ENCODE results near the gene ATP6V0B.
A peak's percentile ranks its signal among the peaks of the same experiment; 100 is the strongest.

Gene ATP6V0B

DNA sequence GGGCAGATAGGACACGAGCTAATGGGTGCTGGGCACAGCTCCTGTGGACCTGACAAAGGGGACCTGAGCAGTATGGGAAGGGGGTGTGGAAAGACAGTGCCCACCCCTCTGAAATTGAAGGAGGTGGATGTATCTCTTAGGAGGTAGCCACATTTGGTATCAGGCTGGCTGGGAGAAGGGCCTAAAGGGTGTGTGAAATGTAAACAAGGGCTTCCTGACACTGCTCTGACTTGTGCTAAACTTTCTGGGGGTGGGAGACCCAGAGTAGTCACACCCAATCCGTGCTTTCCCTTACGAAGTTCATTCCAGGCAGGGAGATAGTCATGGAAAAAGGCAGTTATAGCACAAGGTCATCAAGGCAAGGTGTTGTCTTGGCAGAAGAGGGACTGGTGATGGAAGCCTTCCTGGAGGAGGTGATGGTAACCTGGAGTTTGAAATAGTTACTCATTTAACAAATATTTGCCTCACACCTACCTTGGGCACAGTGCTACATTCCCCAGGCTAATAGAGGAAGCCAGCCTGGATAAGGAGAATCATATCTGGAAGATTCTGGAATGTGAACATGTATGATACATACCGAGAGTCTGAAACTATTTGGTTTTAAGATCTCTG is 11.3 kb downstream of the ATP6V0B start:
- DNase-seq, result no peak

DNA sequence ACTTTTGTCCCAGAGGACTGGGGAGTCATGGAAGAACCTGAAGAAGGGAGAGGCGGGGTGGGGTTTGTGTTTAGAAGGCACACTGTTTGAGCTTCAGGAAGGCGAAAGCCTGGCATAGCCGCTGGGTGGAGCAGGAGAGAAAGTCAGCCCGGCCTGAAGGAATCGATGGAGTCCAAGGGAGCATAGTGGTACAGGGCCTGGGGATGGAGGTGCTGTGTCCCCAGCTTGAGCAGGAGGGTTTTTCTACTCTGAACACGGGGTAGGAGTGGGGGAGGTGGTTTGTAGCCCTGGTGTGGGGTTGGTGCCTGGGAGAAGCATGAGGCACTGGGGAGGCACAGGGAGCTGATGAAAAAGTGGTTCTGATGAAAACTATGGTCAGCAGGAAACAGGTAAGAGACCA is 12.0 kb downstream of the ATP6V0B start:
- DNase-seq, result no peak

- no peak for DNase-seq
Measured at GRCh38 chr1:43987159-43987902, 12.6 kb downstream of the ATP6V0B start.

GRCh38 chr1:43990271-43991199 is 15.8 kb downstream of the ATP6V0B start:
- no peak for DNase-seq

- no peak for DNase-seq
Measured at GRCh38 chr1:43991200-43991475, 16.4 kb downstream of the ATP6V0B start.

DNA sequence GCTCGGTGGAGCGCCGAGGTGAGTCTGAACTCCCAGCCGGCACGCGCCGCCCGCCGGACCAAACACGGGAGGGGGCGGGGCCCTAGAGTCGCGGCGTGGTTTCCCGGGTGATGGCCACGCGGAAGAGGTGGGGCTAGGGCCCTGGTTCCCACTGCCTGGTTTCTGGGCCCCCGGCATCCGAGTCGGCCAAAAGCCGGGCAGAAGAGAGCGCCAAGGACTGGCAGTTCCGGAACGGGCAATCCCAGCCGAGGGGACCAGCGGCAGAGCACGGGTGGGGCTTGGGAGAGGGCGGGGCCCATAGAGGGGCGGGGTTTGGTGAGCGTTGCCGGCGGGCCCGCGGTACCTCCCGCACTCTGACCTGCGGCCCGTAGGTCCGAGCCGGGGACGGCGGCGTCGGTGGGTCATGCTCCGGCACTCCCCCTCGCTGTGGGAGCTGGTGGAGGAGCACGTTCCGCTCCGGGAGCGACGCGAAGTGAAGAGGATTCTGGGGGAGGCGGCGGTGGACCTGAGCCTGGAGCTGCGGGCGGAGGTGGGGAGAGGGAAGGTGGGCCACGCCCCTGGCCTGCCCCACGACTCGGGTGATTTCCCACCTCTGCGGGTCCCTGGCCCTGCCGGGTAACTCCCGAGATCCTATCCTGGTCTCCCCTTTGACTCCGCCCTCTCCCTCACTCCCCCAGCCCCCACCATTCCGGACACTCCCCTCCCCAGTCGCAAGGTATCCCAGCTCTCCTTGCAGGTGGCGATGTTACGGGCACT is 16.9 kb downstream of the ATP6V0B start, which contains the start of gene CCDC24:
Gene CCDC24, plus strand, starts transcription at position 124 of the 756 bp plus-strand sequence. Its CDS starts 280 bp downstream, at position 404.
- DNase-seq, result peak; percentile 85

DNA sequence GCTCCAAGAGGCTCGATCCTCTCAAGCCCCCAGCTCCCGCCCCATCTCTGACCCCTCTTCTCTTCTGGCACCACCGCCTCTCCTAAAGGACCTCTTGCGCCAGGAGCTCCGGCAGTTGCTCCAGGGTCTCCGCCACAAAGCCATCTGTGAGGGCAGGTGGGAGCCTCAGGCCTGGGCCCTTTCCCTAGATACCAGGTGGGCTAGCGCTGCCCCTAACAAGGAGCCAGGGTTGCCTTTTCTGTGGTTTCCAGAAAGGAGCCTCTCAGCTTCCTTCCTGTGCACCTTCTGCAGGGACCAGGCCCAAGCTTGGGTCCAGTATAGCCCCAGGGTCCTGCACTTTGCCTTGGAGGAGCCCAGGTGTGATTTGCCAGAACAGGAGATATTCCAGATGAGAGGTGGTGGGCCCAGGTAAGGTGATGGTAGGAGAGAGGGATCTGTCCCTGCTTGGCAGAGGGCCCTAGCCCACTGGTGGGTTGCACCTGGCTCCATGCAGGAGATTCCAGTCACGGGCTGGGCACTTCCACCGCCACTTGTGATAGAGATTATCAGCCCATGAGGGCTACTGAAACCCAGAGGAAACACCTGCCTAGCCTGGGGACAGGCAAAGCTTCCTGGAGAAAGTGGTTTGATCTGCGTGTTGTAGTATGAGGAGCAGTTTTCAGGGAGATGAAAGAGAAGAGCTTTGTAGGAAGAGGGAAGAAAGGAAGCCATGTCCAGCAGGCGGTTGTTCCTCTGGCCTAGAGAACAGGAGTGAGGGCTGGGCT is 17.7 kb downstream of the ATP6V0B start:
- no peak for DNase-seq

GRCh38 chr1:43993206-43993914 is 18.6 kb downstream of the ATP6V0B start:
- no peak for DNase-seq

- DNase-seq, result no peak
Measured at GRCh38 chr1:43994071-43994470, 19.3 kb downstream of the ATP6V0B start.

DNA sequence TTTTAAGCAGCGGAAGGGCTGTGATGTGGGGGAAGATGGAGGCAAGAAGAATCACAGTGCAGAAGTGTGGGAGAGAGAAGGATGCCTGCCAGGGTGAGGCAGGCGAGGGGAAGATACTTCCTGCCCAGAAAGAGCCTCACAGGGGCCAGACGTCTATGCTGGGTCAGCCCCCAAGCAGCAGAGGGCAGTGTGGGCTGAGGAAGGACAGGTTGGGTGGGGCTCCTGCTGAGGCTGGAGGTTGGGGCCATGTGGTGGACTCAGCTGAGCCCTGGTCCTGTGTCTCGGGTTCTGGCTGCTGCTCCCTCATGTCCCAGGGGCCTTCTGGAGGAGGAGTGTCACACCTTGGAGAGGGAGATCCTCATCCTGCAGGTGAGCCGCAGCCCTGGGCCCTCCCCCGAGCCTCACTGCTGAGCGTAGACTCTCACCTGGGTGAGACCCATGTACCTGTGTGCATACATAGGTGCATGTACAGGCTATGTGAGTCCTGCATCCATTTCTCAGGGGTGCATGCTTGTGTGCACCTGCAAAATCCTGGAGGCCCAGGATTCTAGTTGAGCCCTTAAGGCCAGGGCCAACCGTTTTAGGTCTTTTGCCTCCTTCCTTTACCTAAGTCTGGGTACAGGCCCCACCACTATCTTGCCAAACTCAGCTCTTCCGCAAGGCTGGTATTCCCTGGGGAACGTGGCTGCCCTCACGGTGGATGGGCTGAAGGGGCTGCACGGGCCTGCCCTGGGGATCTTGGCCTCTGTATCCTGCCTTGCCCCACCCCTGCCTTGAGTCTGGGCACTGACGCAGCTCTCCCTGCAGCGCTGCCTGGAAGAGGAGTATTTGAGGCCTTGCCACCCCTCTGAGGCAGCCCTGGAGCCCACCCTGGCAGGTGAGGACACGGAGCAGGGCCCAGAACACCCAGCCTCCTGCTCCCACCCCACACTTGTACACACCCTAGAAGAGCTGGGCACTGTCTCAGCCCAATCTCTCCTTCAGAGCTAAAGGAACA is 20.3 kb downstream of the ATP6V0B start:
- DNase-seq, result no peak

DNA sequence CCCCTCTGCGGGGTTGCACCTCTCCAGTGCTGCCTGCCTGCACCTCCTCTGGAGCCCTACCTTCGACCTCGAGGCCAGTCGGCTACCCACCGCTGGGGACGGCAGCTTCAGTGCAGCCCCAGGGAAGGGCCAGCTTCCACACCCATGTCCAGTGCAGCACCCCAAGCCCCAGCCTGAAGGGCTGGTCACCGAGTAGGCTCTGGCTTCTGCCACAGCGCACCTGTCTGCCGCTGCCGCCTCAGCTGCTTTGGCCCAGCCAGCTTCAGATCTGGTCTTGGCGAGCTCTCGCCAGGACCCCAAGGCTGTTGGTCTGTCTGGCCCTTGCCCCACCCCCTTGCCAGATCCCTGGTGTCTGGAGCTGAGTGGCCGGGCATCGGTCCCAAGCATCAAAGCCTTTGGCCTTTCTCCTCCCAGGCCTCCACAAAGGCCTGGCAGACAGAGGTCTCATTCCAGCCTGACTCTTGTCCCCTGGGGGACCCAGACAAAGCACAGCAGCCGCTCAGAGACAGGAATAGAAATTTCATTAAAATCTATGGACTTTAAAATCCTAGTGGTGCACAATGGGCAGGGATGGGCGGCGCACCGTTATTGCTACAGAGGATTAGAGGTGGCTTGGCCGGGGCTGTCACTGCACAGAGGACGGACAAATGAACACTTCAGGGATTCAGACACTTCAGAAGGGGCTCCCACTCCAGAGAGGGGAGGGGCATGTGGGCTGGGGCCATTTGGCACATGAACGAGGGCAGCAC is 21.4 kb downstream of the ATP6V0B start:
- DNase-seq, result no peak

- DNase-seq, result no peak
Measured at GRCh38 chr1:43996733-43997115, 22.0 kb downstream of the ATP6V0B start.

DNA sequence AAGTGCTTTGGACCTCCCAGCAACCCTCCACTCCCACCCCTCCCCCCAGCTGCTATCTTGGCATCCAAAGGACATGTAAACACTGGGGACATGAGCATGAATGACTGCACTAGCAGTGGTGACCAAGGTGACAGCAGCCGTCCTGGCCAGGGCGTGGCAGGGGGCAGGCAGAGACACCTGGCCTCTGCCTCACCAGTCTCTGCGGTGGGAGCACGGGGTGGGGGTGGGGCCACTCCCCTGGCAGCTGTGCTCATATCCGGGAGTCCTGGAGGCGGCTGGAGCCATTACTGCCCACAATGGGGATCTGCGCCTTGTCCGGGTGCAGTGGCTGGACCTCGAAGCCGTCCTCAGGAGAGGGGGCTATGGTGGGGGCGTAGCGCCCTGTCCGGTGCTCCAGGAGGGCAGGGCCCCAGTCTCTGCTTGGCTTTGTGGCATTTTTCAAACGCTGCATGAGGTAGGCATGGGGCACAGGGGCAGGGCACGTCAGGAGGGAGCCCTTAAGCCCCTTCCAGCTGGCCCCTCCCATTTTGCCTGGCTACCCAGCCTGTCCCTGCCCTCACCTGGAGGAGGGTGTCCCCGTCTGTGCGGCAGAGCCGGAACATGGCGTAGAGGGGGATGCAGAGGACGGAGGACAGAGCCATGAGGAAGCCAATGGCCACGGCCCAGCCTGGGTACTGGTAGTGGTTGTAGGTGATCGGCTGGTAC is 22.7 kb downstream of the ATP6V0B start:
- no peak for DNase-seq

DNA sequence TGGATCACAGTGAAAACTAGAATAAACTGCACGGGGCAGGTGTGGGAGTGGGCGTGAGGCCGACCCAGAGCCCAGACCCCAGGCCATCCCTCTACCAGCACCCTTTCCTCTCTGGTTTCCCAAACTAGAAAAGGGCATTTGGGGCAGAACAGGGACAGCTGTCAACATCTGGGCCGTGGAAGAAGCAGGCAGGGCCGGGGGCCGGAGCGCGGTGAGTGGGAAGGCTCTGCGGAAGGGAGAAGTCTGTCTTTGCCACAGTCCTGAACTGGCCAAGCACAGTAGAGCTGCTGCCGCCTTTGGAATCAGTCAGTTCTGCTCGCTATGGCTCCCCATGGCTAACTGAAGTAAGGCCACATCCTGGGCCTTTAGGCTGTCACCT is 23.2 kb downstream of the ATP6V0B start:
- no peak for DNase-seq

DNA sequence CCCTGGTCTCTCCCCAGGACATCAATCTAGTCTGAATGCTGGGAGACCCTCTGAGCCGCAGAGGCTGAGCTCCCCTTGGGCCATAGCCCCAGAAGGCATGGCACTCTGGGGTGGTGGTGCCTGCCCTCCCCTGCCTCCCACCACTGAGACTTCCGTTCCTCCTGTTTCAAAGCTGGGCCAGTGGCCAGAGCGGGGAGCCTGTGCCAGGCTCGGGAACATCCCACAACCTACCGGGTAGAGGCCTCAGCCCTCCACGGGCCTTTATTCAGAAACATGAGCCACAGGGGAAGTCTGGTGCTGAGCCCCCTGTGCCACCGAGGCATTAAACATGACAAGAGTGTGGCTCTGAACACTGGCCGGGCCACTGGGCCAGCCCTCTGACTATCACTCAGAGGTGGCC is 24.7 kb downstream of the ATP6V0B start:
- DNase-seq, result no peak

DNA sequence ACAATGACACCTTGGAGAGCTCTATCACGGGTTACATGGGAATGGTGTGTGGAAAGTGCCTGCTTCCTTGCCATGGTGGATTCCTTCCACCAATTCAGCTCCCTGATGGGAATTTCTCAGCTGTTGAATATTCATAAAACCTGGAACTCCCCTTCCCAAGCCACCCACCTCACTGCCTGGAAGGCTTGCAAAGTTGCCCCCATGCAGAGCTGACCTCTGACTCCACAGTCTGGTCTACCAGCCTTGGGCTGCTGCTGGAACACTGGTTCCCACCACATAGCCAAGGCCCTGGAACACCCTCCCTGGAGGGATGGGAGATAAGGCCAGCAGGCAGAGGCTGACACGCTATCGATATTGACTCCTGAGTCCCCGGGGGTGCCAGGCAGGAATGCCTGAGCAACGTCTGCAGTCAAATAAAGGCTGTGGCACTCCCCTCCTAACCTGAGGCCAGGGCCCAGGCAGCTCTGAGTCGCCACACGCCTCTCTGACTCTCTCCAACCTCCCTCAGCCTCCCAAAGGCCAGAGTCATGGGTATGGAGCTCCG is 25.4 kb downstream of the ATP6V0B start:
- DNase-seq, result no peak

- no peak for DNase-seq
Measured at GRCh38 chr1:44002165-44002564, 27.4 kb downstream of the ATP6V0B start.

- DNase-seq, result no peak
Measured at GRCh38 chr1:44002606-44003157, 27.9 kb downstream of the ATP6V0B start.
